Chondrocyte (in vitro differentiated cells): ENCODE data around the gene KCNK5. TPM values are rescaled to one million over a fixed set of nuclear protein-coding genes. Genes with fewer than 3 reads are reported as not detected.

Experiments
- DNase-seq: peaks from one replicate; pipeline ENCODE4 v3.0.0; 2021; ENCODE audit warnings: mixed read lengths, low spot score
- H3K27ac Mint-ChIP-seq: one replicate; pipeline ENCODE4 v1.8.0; 2021; ENCODE audit warnings: mild to moderate bottlenecking, moderate library complexity, mixed read lengths; ENCODE audit not compliant: unreplicated experiment
- H3K27me3 Mint-ChIP-seq: 2 replicates; pipeline ENCODE4 v1.8.0; 2021; ENCODE audit warnings: low read depth, mixed read lengths
- H3K36me3 Mint-ChIP-seq: 2 replicates; pipeline ENCODE4 v1.8.0; 2021; ENCODE audit warnings: low read depth, mixed read lengths
- H3K4me1 Mint-ChIP-seq: 2 replicates; pipeline ENCODE4 v1.8.0; 2021; ENCODE audit warnings: low read depth, mild to moderate bottlenecking, mixed read lengths
- H3K4me3 Mint-ChIP-seq: one replicate; pipeline ENCODE4 v1.8.0; 2021; ENCODE audit warnings: mild to moderate bottlenecking, moderate library complexity, mixed read lengths; ENCODE audit not compliant: unreplicated experiment
- H3K9me3 Mint-ChIP-seq: 2 replicates; pipeline ENCODE4 v1.8.0; 2021; ENCODE audit warnings: low read depth, mixed read lengths
- CTCF ChIP-seq: fragments of 200-600 bp; sonication (generic); IDR thresholded peaks from 2 replicates; pipeline ENCODE4 v1.5.0; 2021; ENCODE audit warnings: antibody characterized with exemption, mild to moderate bottlenecking, moderate library complexity
- total RNA-seq: library from RNA; stranded (reverse); gene quantifications from 3 replicates; pipeline ENCODE4 v1.2.1, GENCODE V29; 2021

KCNK5 gene
- total RNA-seq, 1 donor from 2014 or later = not detected

- TF ChIP-seq CTCF = no peak
- no peak for DNase-seq
- H3K27me3 Mint-ChIP-seq = peaks cover 49% of the 10 kb centered on the region
- no peak overlapping the region for H3K4me3 Mint-ChIP-seq
- H3K4me1 Mint-ChIP-seq = no peaks in the 10 kb centered on the region
- no peaks in the 10 kb centered on the region for H3K36me3 Mint-ChIP-seq
- no peaks in the 10 kb centered on the region for H3K9me3 Mint-ChIP-seq
- H3K27ac Mint-ChIP-seq = no peak overlapping the region
Measured at GRCh38 chr6:39144481-39145173, 84.6 kb downstream of the KCNK5 start.

- H3K27me3 Mint-ChIP-seq = peaks cover 43% of the 10 kb centered on the region
- no peak overlapping the region for H3K4me3 Mint-ChIP-seq
- no peaks in the 10 kb centered on the region for H3K4me1 Mint-ChIP-seq
- H3K27ac Mint-ChIP-seq = no peak overlapping the region
- DNase-seq = no peak
- H3K36me3 Mint-ChIP-seq = peaks cover 1% of the 10 kb centered on the region
- no peak for TF ChIP-seq CTCF
- H3K9me3 Mint-ChIP-seq = peaks cover 5% of the 10 kb centered on the region
Measured at GRCh38 chr6:39143238-39143930, 85.9 kb downstream of the KCNK5 start.

- no peak overlapping the region for H3K4me3 Mint-ChIP-seq
- H3K36me3 Mint-ChIP-seq = peaks cover 1% of the 10 kb centered on the region
- H3K4me1 Mint-ChIP-seq = no peaks in the 10 kb centered on the region
- no peak for DNase-seq
- no peak overlapping the region for H3K27ac Mint-ChIP-seq
- H3K9me3 Mint-ChIP-seq = peaks cover 9% of the 10 kb centered on the region
- TF ChIP-seq CTCF = no peak
- peaks cover 31% of the 10 kb centered on the region for H3K27me3 Mint-ChIP-seq
Measured at GRCh38 chr6:39140556-39141167, 88.6 kb downstream of the KCNK5 start.

Other genes with a start within 250 kb of the KCNK5 start
- not detected in 3 replicates for gene GLP1R, start 180.7 kb downstream of the KCNK5 start, total RNA-seq
- 12.3 to 13.9 TPM (median 13.6 TPM) in 3 replicates for gene SAYSD1, start 114.3 kb downstream of the KCNK5 start, total RNA-seq
- gene KCNK17, start 84.9 kb upstream of the KCNK5 start, total RNA-seq = not detected in 3 replicates
- gene KCNK16, start 93.2 kb upstream of the KCNK5 start, total RNA-seq = not detected in 3 replicates